H1 (cell line): Measurements from ENCODE around the gene LYL1. TPM values are rescaled to one million over a fixed set of nuclear protein-coding genes. Genes with fewer than 3 reads are reported as not detected.
A peak's percentile ranks its signal among the peaks of the same experiment; 100 is the strongest.

Source experiments
- CTCF ChIA-PET: fragments of 300-600 bp; sonication (Branson Sonifier 250); formaldehyde crosslinking; loops from one replicate; lab custom pipeline; 2021; ENCODE audit not compliant: partially characterized antibody; lab: Charles Lee
- POLR2A ChIA-PET: fragments of 300-600 bp; sonication (Branson Sonifier 250); formaldehyde crosslinking; loops from one replicate; lab custom pipeline; 2021; ENCODE audit warnings: inconsistent platforms; ENCODE audit not compliant: partially characterized antibody; lab: Charles Lee
- DNase-seq, 2 experiments: peaks; one replicate each; pipeline versions ENCODE4 v3.0.0 to v3.0.0-alpha.2; 2010 to 2022; ENCODE audit warnings: low spot score in 2 of 2, low read depth in 1 of 2, mixed read lengths in 1 of 2
- FAIRE-seq: peaks from 2 replicates; lab custom pipeline; 2011; peaks lifted over from hg19 to GRCh38; lab: Jason Lieb, UNC
- H2AFZ ChIP-seq: 2 replicates; pipeline ENCODE4 v1.8.1; 2012; ENCODE audit warnings: low read length, inconsistent platforms
- H2AK5ac ChIP-seq: 2 replicates; pipeline ENCODE4 v1.6.1; 2013; ENCODE audit warnings: low read depth, low read length
- H2BK120ac ChIP-seq: replicated peaks from 2 replicates; pipeline ENCODE3; 2013; ENCODE audit warnings: low read depth, low read length, inconsistent platforms
- H2BK12ac ChIP-seq: 2 replicates; pipeline ENCODE4 v1.6.1; 2013; ENCODE audit warnings: low read depth, low read length
- H2BK15ac ChIP-seq: 2 replicates; pipeline ENCODE4 v1.6.1; 2013; ENCODE audit warnings: low read length
- H2BK20ac ChIP-seq: 2 replicates; pipeline ENCODE4 v1.6.1; 2013; ENCODE audit warnings: low read length
- H2BK5ac ChIP-seq: 2 replicates; pipeline ENCODE4 v1.6.1; 2013; ENCODE audit warnings: low read depth, low read length
- H3K14ac ChIP-seq: 2 replicates; pipeline ENCODE4 v1.6.1; 2013; ENCODE audit warnings: inconsistent platforms; ENCODE audit not compliant: insufficient read length
- H3K18ac ChIP-seq: 2 replicates; pipeline ENCODE4 v1.6.1; 2013; ENCODE audit warnings: low read length; ENCODE audit errors: extremely low read depth
- H3K23ac ChIP-seq: 2 replicates; pipeline ENCODE4 v1.6.1; 2013; ENCODE audit warnings: inconsistent platforms; ENCODE audit not compliant: insufficient read length
- H3K23me2 ChIP-seq: 2 replicates; pipeline ENCODE4 v1.6.1; 2013; ENCODE audit warnings: low read depth, low read length
- H3K27ac ChIP-seq: 2 replicates; pipeline ENCODE4 v1.6.1; 2011; ENCODE audit warnings: low read depth, low read length, inconsistent platforms
- H3K27me3 ChIP-seq, 4 experiments: replicated peaks in 1 of 4; 1 replicate in 1 of 4; 2 replicates in 3 of 4; pipeline versions ENCODE4 v1.6.1 to v1.8.1; 2011 to 2013; ENCODE audit warnings: low read length in 3 of 4, mild to moderate bottlenecking in 3 of 4, inconsistent platforms in 2 of 4, mixed read lengths in 2 of 4, moderate library complexity in 1 of 4; ENCODE audit not compliant: control insufficient read depth in 3 of 4, insufficient read depth in 3 of 4; ENCODE audit errors: extremely low read depth in 1 of 4
- H3K36me3 ChIP-seq, 4 experiments: 2 replicates each; pipeline versions ENCODE4 v1.6.1 to v1.8.1; 2011 to 2013; ENCODE audit warnings: mild to moderate bottlenecking in 4 of 4, low read length in 3 of 4, moderate library complexity in 2 of 4, control low read depth in 1 of 4, inconsistent platforms in 1 of 4; ENCODE audit not compliant: insufficient read depth in 4 of 4, control insufficient read depth in 2 of 4
- H3K4ac ChIP-seq: replicated peaks from 2 replicates; pipeline ENCODE3; 2013; ENCODE audit warnings: low read length, low read depth, mixed read lengths, inconsistent platforms; ENCODE audit not compliant: insufficient read length
- H3K4me1 ChIP-seq, 4 experiments: replicated peaks in 1 of 4; 1 replicate in 1 of 4; 2 replicates in 3 of 4; pipeline versions ENCODE4 v1.6.1 to v1.8.1; 2011 to 2013; ENCODE audit warnings: low read length in 3 of 4, inconsistent platforms in 2 of 4, mixed read lengths in 1 of 4; ENCODE audit not compliant: insufficient read depth in 4 of 4, control insufficient read depth in 3 of 4
- H3K4me2 ChIP-seq, 2 experiments: 2 replicates each; pipeline versions ENCODE4 v1.6.1 to v1.8.1; 2011 to 2013; ENCODE audit warnings: low read depth in 2 of 2, low read length in 2 of 2, control low read depth in 1 of 2, inconsistent platforms in 1 of 2, mild to moderate bottlenecking in 1 of 2; ENCODE audit not compliant: insufficient read depth in 1 of 2
- H3K4me3 ChIP-seq, 4 experiments: fragments of 200-600, 300-600 bp in 1 of 4; sonication (generic), shearing (Covaris generic), sonication (Bioruptor Twin) in 1 of 4; 2 replicates each; pipeline versions ENCODE4 v1.5.1 to v1.8.1; 2011 to 2016; ENCODE audit warnings: low read length in 4 of 4, low read depth in 3 of 4, control low read depth in 2 of 4, inconsistent platforms in 2 of 4, mild to moderate bottlenecking in 2 of 4, mixed read lengths in 1 of 4, moderate library complexity in 1 of 4; ENCODE audit not compliant: insufficient read depth in 2 of 4; ENCODE audit errors: extremely low read depth in 1 of 4
- H3K56ac ChIP-seq: replicated peaks from 2 replicates; pipeline ENCODE3; 2013; ENCODE audit warnings: low read depth, mild to moderate bottlenecking, mixed read lengths, low read length, inconsistent platforms; ENCODE audit not compliant: insufficient read length
- H3K79me1 ChIP-seq: 2 replicates; pipeline ENCODE4 v1.6.1; 2013; ENCODE audit warnings: low read depth, low read length, control low read depth
- H3K79me2 ChIP-seq, 2 experiments: 2 replicates each; pipeline versions ENCODE4 v1.6.1 to v1.8.1; 2012 to 2013; ENCODE audit warnings: low read length in 2 of 2, mild to moderate bottlenecking in 2 of 2, inconsistent platforms in 1 of 2; ENCODE audit not compliant: insufficient read depth in 2 of 2, control insufficient read depth in 1 of 2
- H3K9ac ChIP-seq, 4 experiments: replicated peaks in 1 of 4; 1 replicate in 1 of 4; 2 replicates in 3 of 4; pipeline versions ENCODE4 v1.6.1 to v1.8.1; 2011 to 2013; ENCODE audit warnings: low read depth in 3 of 4, low read length in 3 of 4, control low read depth in 2 of 4, mild to moderate bottlenecking in 2 of 4, moderate library complexity in 2 of 4, inconsistent platforms in 1 of 4; ENCODE audit errors: extremely low read depth in 1 of 4
- H3K9me3 ChIP-seq, 2 experiments: 2 replicates each; pipeline versions ENCODE4 v1.6.1 to v1.8.1; 2012 to 2013; ENCODE audit warnings: mild to moderate bottlenecking in 2 of 2, moderate library complexity in 2 of 2, control low read depth in 1 of 2, inconsistent platforms in 1 of 2, low read depth in 1 of 2, low read length in 1 of 2, mixed read lengths in 1 of 2; ENCODE audit not compliant: insufficient read depth in 2 of 2
- H4K20me1 ChIP-seq, 2 experiments: replicated peaks in 1 of 2; 2 replicates each; pipeline versions ENCODE3 to v1.8.1; 2011 to 2013; ENCODE audit warnings: inconsistent platforms in 2 of 2, low read length in 2 of 2, mild to moderate bottlenecking in 1 of 2; ENCODE audit not compliant: insufficient read depth in 2 of 2, control insufficient read depth in 1 of 2
- H4K5ac ChIP-seq: 2 replicates; pipeline ENCODE4 v1.6.1; 2013; ENCODE audit warnings: low read length, low read depth, mixed read lengths, inconsistent platforms; ENCODE audit not compliant: insufficient read length
- H4K8ac ChIP-seq: 2 replicates; pipeline ENCODE4 v1.8.0; 2013; ENCODE audit warnings: mild to moderate bottlenecking, moderate library complexity, low read length, inconsistent platforms; ENCODE audit not compliant: insufficient read depth; ENCODE audit errors: extremely low read depth
- H4K91ac ChIP-seq: replicated peaks from 2 replicates; pipeline ENCODE3; 2013; ENCODE audit warnings: low read length, mixed read lengths, inconsistent platforms; ENCODE audit not compliant: insufficient read length
- CEBPB ChIP-seq: IDR thresholded peaks from 2 replicates; pipeline ENCODE4 v1.6.1; 2012; ENCODE audit warnings: low read depth, low read length
- CHD1 ChIP-seq: IDR thresholded peaks from 2 replicates; pipeline ENCODE4 v1.6.1; 2012; ENCODE audit warnings: low read depth, low read length, improper control_type of control experiment
- CTCF ChIP-seq, 3 experiments: IDR thresholded peaks; 1 replicate in 2 of 3; 2 replicates in 1 of 3; pipeline versions ENCODE4 v1.5.1 to v1.6.1; 2011; ENCODE audit warnings: low read length in 3 of 3, mild to moderate bottlenecking in 3 of 3, inconsistent platforms in 2 of 3, low read depth in 1 of 3, moderate library complexity in 1 of 3; ENCODE audit not compliant: insufficient read depth in 1 of 3; ENCODE audit errors: control extremely low read depth in 1 of 3
- KDM5A ChIP-seq: fragments of 200-600 bp; IDR thresholded peaks from 2 replicates; pipeline ENCODE4 v1.7.1; 2012; ENCODE audit warnings: mild to moderate bottlenecking, low read length, inconsistent platforms, mixed read lengths
- RBBP5 ChIP-seq: IDR thresholded peaks from 2 replicates; pipeline ENCODE4 v1.7.1; 2012; ENCODE audit warnings: low read depth, mild to moderate bottlenecking, inconsistent platforms, low read length, moderate library complexity, borderline replicate concordance
- SIN3A ChIP-seq, 2 experiments: IDR thresholded peaks in 1 of 2; conservative IDR thresholded peaks in 1 of 2; 2 replicates each; pipeline ENCODE4 v1.6.1; 2011 to 2012; ENCODE audit warnings: low read length in 2 of 2, improper control_type of control experiment in 1 of 2, low read depth in 1 of 2, mild to moderate bottlenecking in 1 of 2
- SRF ChIP-seq: IDR thresholded peaks from 2 replicates; pipeline ENCODE4 v1.6.1; 2011; ENCODE audit warnings: mild to moderate bottlenecking, low read depth, low read length, moderate library complexity
- SUZ12 ChIP-seq: fragments of 200-600 bp; sonication (generic); IDR thresholded peaks from 2 replicates; pipeline ENCODE4 v1.6.1; 2012; ENCODE audit warnings: mild to moderate bottlenecking, inconsistent platforms, low read length, moderate library complexity, mixed read lengths
- TBP ChIP-seq: IDR thresholded peaks from 2 replicates; pipeline ENCODE4 v1.6.1; 2011; ENCODE audit warnings: low read depth, low read length, improper control_type of control experiment
- YY1 ChIP-seq: IDR thresholded peaks from 2 replicates; pipeline ENCODE4 v1.6.1; 2011; ENCODE audit warnings: low read depth, mild to moderate bottlenecking, low read length
- WGBS, 2 experiments: shearing (Covaris generic) in 1 of 2; methylation state at CpG; one replicate each; pipeline versions ENCODE4 v1.1.6 to v1.1.7; 2013 to 2015; ENCODE audit warnings: low lambda C conversion rate in 2 of 2, mixed read lengths in 2 of 2, inconsistent platforms in 1 of 2, low coverage in 1 of 2, missing lambda C conversion rate in 1 of 2; ENCODE audit not compliant: insufficient replicate concordance in 2 of 2, insufficient coverage in 1 of 2, insufficient read length in 1 of 2; ENCODE audit errors: extremely low coverage in 1 of 2, missing lambda C conversion rate in 1 of 2; 5-methylcytosine and 5-hydroxymethylcytosine counted together
- polyA plus RNA-seq, 7 experiments: library from polyadenylated mRNA; depleted of rRNA in 3 of 7; stranded (reverse) in 5 of 7; unstranded in 2 of 7; fragments of >200 nt in 5 of 7; fragments of 200-250 nt in 2 of 7; gene quantifications; 1 replicate in 5 of 7; 2 replicates in 1 of 7; 4 replicates in 1 of 7; pipeline versions ENCODE4 v1.2.1 to v1.2.3, GENCODE V29; 2011 to 2013; ENCODE audit warnings: missing spikeins in 2 of 7, mixed read lengths in 2 of 7
- total RNA-seq: library from RNA; stranded (reverse); fragmentation: NEBNext Ultra II Directional; extraction: Animal tissue kit (Norgen Biotek cat#: 25700); gene quantifications from 2 replicates; pipeline ENCODE4 v1.2.1, GENCODE V29; 2021

The LYL1 gene
- total and polyA plus RNA-seq, 2 of the 8 experiments (the other 6 are each of a cell fraction or from before 2014, with no cell fraction given) = 0.58 to 0.76 TPM

DNA sequence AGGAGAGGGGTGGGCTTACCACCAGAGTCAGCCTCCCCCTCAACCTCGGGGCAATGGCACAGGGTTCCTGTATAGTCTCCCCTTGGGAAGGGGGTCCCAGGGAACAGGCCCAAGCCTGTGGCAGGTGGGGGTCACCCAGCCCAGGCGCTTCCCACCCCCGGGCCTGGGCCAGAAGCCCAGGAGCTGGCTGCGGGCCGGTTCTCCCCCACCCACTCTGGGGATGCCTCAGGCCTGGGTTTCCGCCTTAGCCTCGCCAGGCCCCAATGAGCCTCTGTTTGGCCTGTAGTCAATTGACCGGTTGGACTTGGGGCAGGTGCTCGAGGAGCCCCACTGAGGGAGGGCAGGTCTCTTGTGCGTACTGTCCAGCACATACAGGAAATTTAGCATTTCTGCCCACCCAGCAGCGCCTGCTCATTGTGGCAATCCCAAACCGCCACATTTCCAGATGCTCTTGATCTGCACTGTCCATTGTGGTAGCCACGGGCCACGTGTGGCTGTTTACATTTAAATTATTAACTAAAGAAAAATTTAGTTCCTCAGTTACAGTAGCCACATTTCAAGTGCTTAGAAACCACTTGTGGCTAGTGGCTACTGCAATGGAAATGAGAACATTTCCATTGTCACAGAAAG is 9.9 kb downstream of the LYL1 start:
- WGBS, 2 experiments = 85% methylated on average over 14 of the region's 14 CpGs; no CpG with 5 or more reads in 1 of the 2 experiments
- Histone ChIP-seq H2AK5ac (no peak overlapping the region), H2BK120ac (no peak overlapping the region), H4K20me1 (peaks cover 2% of the 10 kb centered on the region in 2 experiments), H3K4ac (no peak overlapping the region), H3K4me1 (peaks cover 0 to 18% (median 16%) of the 10 kb centered on the region in 4 experiments; a peak in 5 of 7 replicates), H3K4me3 (no peak overlapping the region), H3K56ac (no peak overlapping the region), H3K9me3 (no peaks in the 10 kb centered on the region), H3K23ac (no peak overlapping the region), H3K14ac (no peak overlapping the region), H3K27ac (no peak overlapping the region), H2BK12ac (no peak overlapping the region), H2BK5ac (no peak overlapping the region), H4K8ac (no peak overlapping the region; the same call in 1 of the 2 replicates), H3K79me1 (no peaks in the 10 kb centered on the region), H4K5ac (no peak overlapping the region), H3K4me2 (no peak overlapping the region), H2AFZ (no peak overlapping the region), H3K23me2 (peaks cover 3% of the 10 kb centered on the region; the same call in 1 of the 2 replicates), H4K91ac (no peak overlapping the region), H3K9ac (no peak overlapping the region), H2BK20ac (peak overlapping the region; percentile 13; the same call in 1 of the 2 replicates), H3K27me3 (peaks cover 4 to 63% (median 37%) of the 10 kb centered on the region in 4 experiments), H3K18ac (no peak overlapping the region), H2BK15ac (no peak overlapping the region; the same call in 1 of the 2 replicates), H3K36me3 (no peaks in the 10 kb centered on the region), H3K79me2 (no peaks in the 10 kb centered on the region)
- DNase-seq (no peak), FAIRE-seq (no peak)
- ChIA-PET POLR2A (interaction anchor here (1.2 to 3.8 kb wide), 8 partner anchors 7 to 127 kb away, joined by 3 to 11 read pairs (median 6); no protein-coding TSS in a partner anchor), CTCF (interaction anchor here (0.8 to 48.8 kb wide), 15 partner anchors 12 to 129 kb away, joined by 3 to 1145 read pairs (median 20); partner anchors contain the start of gene DAND5)
- TF ChIP-seq CTCF (IDR thresholded peaks at IDR 0.05; ENCODE audit: control extremely low read depth in 1 of 3, insufficient read depth in 1 of 3, low read depth in 1 of 3, low read length in 3 of 3) = no peak
- TF ChIP-seq YY1 = no peak
- TF ChIP-seq KDM5A = no peak
- no peak for TF ChIP-seq CHD1
- no peak for TF ChIP-seq RBBP5
- TF ChIP-seq SIN3A (conservative IDR thresholded peaks at IDR 0.05 in 1 of 2, IDR thresholded peaks at IDR 0.05 in 1 of 2; ENCODE audit: low read depth in 1 of 2, low read length in 2 of 2) = no peak
- TF ChIP-seq SRF = no peak
- TF ChIP-seq CEBPB = no peak
- TF ChIP-seq SUZ12 = no peak
- no peak for TF ChIP-seq TBP
